ENCODE data around the gene LPXN.

DNA sequence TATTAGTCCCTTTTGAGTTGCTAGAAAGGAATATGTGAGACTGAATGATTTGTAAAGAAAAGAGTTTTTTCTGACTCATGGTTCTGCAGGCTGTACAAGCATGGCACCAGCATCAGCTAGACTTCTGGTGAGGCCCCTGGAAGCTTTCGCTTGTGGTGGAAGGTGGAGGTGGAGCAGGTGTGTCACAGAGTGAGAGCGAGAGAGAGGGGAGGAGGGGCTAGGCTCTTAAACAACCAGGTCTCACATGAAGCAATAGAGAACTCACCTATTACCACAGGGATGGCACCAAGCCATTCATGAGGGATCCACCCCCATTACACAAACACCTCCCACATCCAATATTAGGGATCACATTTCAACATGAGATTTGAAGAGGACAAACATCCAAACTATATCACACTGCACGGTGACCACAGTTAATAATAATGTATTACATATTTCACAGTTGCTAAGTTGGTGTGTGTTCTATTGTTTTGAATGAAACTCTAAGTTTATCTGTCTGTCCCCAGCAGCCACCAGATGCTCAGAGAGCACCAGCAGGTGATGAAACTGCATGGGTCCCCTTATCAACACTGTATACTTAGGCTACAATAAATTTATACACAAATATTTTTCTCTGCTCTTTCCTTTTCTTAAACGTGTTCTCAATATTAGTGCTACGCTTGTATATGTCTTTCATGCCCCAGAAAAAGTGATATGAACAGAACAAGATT, 17.3 kb upstream of the LPXN start:
- TF ChIP-seq POLR2AphosphoS5 (IDR thresholded peaks at IDR 0.05; ENCODE audit: low read depth, low read length) = no peak
- no peak for TF ChIP-seq POLR2A (IDR thresholded peaks at IDR 0.05; ENCODE audit: low read depth, low read length)
